Chondrocyte (in vitro differentiated cells): ENCODE measurements around the gene DUSP8. TPM values are rescaled to one million over a fixed set of nuclear protein-coding genes. Genes with fewer than 3 reads are reported as not detected.

Experiments used
- DNase-seq: peaks from one replicate; pipeline ENCODE4 v3.0.0; 2021; ENCODE audit warnings: mixed read lengths, low spot score
- H3K27ac Mint-ChIP-seq: one replicate; pipeline ENCODE4 v1.8.0; 2021; ENCODE audit warnings: mild to moderate bottlenecking, moderate library complexity, mixed read lengths; ENCODE audit not compliant: unreplicated experiment
- H3K27me3 Mint-ChIP-seq: 2 replicates; pipeline ENCODE4 v1.8.0; 2021; ENCODE audit warnings: low read depth, mixed read lengths
- H3K36me3 Mint-ChIP-seq: 2 replicates; pipeline ENCODE4 v1.8.0; 2021; ENCODE audit warnings: low read depth, mixed read lengths
- H3K4me1 Mint-ChIP-seq: 2 replicates; pipeline ENCODE4 v1.8.0; 2021; ENCODE audit warnings: low read depth, mild to moderate bottlenecking, mixed read lengths
- H3K4me3 Mint-ChIP-seq: one replicate; pipeline ENCODE4 v1.8.0; 2021; ENCODE audit warnings: mild to moderate bottlenecking, moderate library complexity, mixed read lengths; ENCODE audit not compliant: unreplicated experiment
- H3K9me3 Mint-ChIP-seq: 2 replicates; pipeline ENCODE4 v1.8.0; 2021; ENCODE audit warnings: low read depth, mixed read lengths
- total RNA-seq: library from RNA; stranded (reverse); gene quantifications from 3 replicates; pipeline ENCODE4 v1.2.1, GENCODE V29; 2021
- TF ChIP-seq, protein P1 (sequence below): fragments of 200-600 bp; sonication (generic); IDR thresholded peaks from 2 replicates; pipeline ENCODE4 v1.5.0; 2021; ENCODE audit warnings: antibody characterized with exemption, mild to moderate bottlenecking, moderate library complexity

DUSP8 gene
- total RNA-seq, 1 donor from 2014 or later: 12.1 TPM

DNA sequence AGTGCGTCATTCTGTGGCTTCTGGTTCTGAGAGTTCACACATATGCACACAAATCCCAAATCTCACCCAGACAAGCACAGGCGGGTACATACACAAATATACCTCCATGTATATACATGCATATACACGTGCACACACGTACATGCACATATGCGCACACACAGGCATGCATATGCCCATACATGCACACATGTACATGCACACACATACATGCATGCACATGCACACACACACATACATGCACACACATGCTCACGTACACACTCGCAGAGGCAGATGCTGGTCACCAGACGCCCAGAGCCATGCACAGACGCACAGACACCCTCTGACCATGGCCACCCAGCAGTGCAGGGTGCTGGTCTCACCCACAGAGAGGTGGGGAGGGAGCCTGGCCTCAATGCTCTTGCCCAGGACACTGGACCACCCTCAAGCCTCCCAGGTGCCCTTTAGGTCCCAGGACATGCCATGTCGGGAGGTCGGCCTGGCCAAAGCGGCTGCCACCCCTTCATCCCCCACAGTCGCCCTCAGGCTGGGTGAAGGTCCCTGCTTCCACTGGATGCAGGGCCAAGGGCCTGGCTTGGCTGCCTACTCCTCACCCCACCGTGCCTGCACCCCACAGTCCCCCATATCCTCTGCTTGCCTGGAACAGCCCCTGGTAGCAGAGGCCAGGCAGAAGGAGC is 9.5 kb downstream of the DUSP8 start:
- H3K36me3 Mint-ChIP-seq: peaks cover under 1% of the 10 kb centered on the region
- TF ChIP-seq, protein P1, sequence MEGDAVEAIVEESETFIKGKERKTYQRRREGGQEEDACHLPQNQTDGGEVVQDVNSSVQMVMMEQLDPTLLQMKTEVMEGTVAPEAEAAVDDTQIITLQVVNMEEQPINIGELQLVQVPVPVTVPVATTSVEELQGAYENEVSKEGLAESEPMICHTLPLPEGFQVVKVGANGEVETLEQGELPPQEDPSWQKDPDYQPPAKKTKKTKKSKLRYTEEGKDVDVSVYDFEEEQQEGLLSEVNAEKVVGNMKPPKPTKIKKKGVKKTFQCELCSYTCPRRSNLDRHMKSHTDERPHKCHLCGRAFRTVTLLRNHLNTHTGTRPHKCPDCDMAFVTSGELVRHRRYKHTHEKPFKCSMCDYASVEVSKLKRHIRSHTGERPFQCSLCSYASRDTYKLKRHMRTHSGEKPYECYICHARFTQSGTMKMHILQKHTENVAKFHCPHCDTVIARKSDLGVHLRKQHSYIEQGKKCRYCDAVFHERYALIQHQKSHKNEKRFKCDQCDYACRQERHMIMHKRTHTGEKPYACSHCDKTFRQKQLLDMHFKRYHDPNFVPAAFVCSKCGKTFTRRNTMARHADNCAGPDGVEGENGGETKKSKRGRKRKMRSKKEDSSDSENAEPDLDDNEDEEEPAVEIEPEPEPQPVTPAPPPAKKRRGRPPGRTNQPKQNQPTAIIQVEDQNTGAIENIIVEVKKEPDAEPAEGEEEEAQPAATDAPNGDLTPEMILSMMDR: no peak

GRCh38 chr11:1561955-1562354 is 10.1 kb downstream of the DUSP8 start:
- TF ChIP-seq, protein P1: no peak
- peaks cover 30% of the 10 kb centered on the region for H3K4me1 Mint-ChIP-seq
- H3K36me3 Mint-ChIP-seq: peaks cover 1% of the 10 kb centered on the region
- H3K27ac Mint-ChIP-seq: no peak overlapping the region
- no peaks in the 10 kb centered on the region for H3K9me3 Mint-ChIP-seq
- no peak overlapping the region for H3K4me3 Mint-ChIP-seq
- DNase-seq: no peak
- H3K27me3 Mint-ChIP-seq: no peaks in the 10 kb centered on the region

More for the DNA sequence above, 9.5 kb downstream of the DUSP8 start:
- Mint-ChIP-seq H3K4me3 (no peak overlapping the region), H3K4me1 (peaks cover 29% of the 10 kb centered on the region), H3K27me3 (no peaks in the 10 kb centered on the region), H3K9me3 (no peaks in the 10 kb centered on the region), H3K27ac (no peak overlapping the region)
- no peak for DNase-seq

- Mint-ChIP-seq H3K4me3 (no peak overlapping the region), H3K27me3 (no peaks in the 10 kb centered on the region)
Measured at GRCh38 chr11:1561266-1561665, 10.8 kb downstream of the DUSP8 start.

DNA sequence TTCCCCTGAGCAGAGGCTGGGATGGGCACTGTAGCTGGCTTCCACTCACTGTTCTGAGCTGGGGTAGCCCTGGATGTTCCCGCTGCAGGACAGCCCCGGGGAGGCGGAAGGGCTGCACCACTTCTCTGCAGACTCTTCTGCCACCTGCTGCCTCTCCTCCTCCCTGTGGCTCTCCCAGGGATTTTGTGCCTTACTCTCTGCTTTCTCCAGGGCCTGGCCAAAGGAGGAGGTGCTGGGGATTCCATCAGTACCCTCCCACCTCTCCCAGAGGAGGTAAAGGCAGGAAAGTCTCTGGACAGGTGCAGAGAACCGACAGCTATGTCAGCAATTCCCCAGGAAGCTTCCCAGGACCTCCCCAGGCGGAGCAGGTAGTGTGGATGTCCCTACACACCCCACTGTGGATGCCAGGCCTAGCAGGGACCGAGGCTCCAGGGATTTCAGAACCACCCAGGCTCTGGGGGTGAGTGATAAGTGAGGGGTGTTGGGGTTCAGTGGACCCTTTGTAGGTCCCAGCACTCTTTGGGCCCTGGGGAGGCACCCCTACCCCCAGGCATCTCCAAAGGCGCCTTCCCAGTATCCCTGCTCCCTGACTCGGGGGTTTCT is 11.3 kb downstream of the DUSP8 start:
- Mint-ChIP-seq H3K27ac (no peak overlapping the region), H3K27me3 (no peaks in the 10 kb centered on the region), H3K4me3 (no peak overlapping the region), H3K4me1 (peaks cover 30% of the 10 kb centered on the region), H3K9me3 (no peaks in the 10 kb centered on the region), H3K36me3 (peaks cover 1% of the 10 kb centered on the region)
- TF ChIP-seq, protein P1: peak; percentile 11
- no peak for DNase-seq

More at GRCh38 chr11:1561266-1561665, 10.8 kb downstream of the DUSP8 start:
- H3K27ac Mint-ChIP-seq: no peak overlapping the region
- peaks cover 1% of the 10 kb centered on the region for H3K36me3 Mint-ChIP-seq
- TF ChIP-seq, protein P1: no peak
- no peaks in the 10 kb centered on the region for H3K9me3 Mint-ChIP-seq
- peaks cover 30% of the 10 kb centered on the region for H3K4me1 Mint-ChIP-seq
- no peak for DNase-seq

DNA sequence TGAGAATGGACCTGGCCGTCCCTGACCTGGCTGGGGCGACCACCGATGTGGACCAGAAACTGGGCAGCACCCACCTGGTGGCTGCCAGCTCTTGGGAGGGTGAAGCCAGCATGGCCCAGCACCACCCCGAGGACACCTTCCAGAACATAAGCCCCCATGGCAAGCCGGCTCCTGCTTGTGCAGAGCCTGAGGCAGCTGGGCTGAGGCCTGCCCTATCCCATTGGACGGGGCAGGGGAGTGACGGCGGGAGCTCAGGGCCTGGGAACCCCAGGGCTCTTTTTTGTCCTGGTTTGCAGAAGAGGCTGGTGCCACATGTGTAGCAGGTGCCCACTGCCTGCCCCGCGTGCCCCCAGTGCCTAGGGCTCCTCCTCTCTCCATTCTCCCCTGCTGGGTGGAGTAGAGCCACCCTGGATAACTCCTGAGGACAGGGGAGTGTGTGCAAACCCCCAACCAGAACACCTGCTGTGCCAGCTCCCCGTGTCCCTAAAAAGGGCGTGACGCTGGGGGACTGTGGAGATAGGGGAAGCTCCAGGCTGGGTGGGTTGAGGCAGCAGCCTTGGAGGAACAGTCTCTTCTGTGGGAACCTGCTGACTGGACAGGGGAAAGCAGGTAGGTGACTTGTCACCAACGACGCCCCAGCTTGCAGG is 11.9 kb downstream of the DUSP8 start:
- no peaks in the 10 kb centered on the region for H3K9me3 Mint-ChIP-seq
- H3K27me3 Mint-ChIP-seq: no peaks in the 10 kb centered on the region

More for the DNA sequence above, 11.9 kb downstream of the DUSP8 start:
- no peak for DNase-seq
- H3K27ac Mint-ChIP-seq: peak overlapping the region; percentile 98
- H3K36me3 Mint-ChIP-seq: peaks cover 1% of the 10 kb centered on the region
- H3K4me3 Mint-ChIP-seq: no peak overlapping the region
- H3K4me1 Mint-ChIP-seq: peaks cover 30% of the 10 kb centered on the region
- TF ChIP-seq, protein P1: no peak
